Skeletal muscle cell (primary cell): ENCODE results near the gene ZCCHC10.

ENCODE experiments used
- DNase-seq: peaks from one replicate; pipeline ENCODE4 v3.0.0-alpha.2; 2010; ENCODE audit warnings: low read depth
- H3K4me3 ChIP-seq: 2 replicates; pipeline ENCODE4 v1.5.1; 2011; ENCODE audit warnings: low read depth, mild to moderate bottlenecking, control low read depth, low read length, moderate library complexity

ZCCHC10 gene

GRCh38 chr5:133025804-133026663, at the start of gene ZCCHC10:
Gene ZCCHC10, minus strand, starts transcription at chr5:133026549. Its CDS starts 12 bp downstream, at chr5:133026537.
- DNase-seq: peak; percentile 73
- H3K4me3 ChIP-seq: peak within 1 kb of the TSS; percentile 67

GRCh38 chr5:133075572-133076536, 49.5 kb upstream of the ZCCHC10 start:
- DNase-seq: no peak
- no peak overlapping the region for H3K4me3 ChIP-seq

GRCh38 chr5:133072021-133072420, 45.7 kb upstream of the ZCCHC10 start:
- DNase-seq: no peak
- H3K4me3 ChIP-seq: no peak overlapping the region

- no peak for DNase-seq
- H3K4me3 ChIP-seq: no peak overlapping the region
Measured at GRCh38 chr5:133066045-133066444, 39.7 kb upstream of the ZCCHC10 start.

GRCh38 chr5:133065471-133065870, 39.1 kb upstream of the ZCCHC10 start:
- DNase-seq: no peak
- H3K4me3 ChIP-seq: no peak overlapping the region

GRCh38 chr5:133063965-133064364, 37.6 kb upstream of the ZCCHC10 start:
- DNase-seq: no peak
- H3K4me3 ChIP-seq: no peak overlapping the region

GRCh38 chr5:133062276-133062675, 35.9 kb upstream of the ZCCHC10 start:
- no peak for DNase-seq

GRCh38 chr5:133059621-133060020, 33.3 kb upstream of the ZCCHC10 start:
- no peak for DNase-seq
- H3K4me3 ChIP-seq: no peak overlapping the region

More at GRCh38 chr5:133062276-133062675, 35.9 kb upstream of the ZCCHC10 start:
- no peak overlapping the region for H3K4me3 ChIP-seq

GRCh38 chr5:133056891-133057290, 30.5 kb upstream of the ZCCHC10 start:
- no peak overlapping the region for H3K4me3 ChIP-seq
- no peak for DNase-seq

- no peak for DNase-seq
- H3K4me3 ChIP-seq: no peak overlapping the region
Measured at GRCh38 chr5:133054697-133055471, 28.5 kb upstream of the ZCCHC10 start.

- no peak for DNase-seq
Measured at GRCh38 chr5:133053448-133053847, 27.1 kb upstream of the ZCCHC10 start.

GRCh38 chr5:133052317-133053175, 26.2 kb upstream of the ZCCHC10 start:
- no peak for DNase-seq
- peak overlapping the region; percentile 97 for H3K4me3 ChIP-seq

More at GRCh38 chr5:133053448-133053847, 27.1 kb upstream of the ZCCHC10 start:
- H3K4me3 ChIP-seq: peak overlapping the region; percentile 97

- peak within 1 kb of the TSS; percentile 97 for H3K4me3 ChIP-seq
- peak; percentile 95 for DNase-seq
Measured at GRCh38 chr5:133051542-133052316, 25.4 kb upstream of the ZCCHC10 start, which contains the start of gene HSPA4. Gene HSPA4, plus strand, starts transcription at chr5:133052013. Its CDS starts 238 bp downstream, at chr5:133052251.

- DNase-seq: no peak
- H3K4me3 ChIP-seq: peak overlapping the region; percentile 97
Measured at GRCh38 chr5:133051061-133051541, 24.8 kb upstream of the ZCCHC10 start.

- no peak for DNase-seq
- peak overlapping the region; percentile 97 for H3K4me3 ChIP-seq
Measured at GRCh38 chr5:133050521-133050920, 24.2 kb upstream of the ZCCHC10 start.

- no peak overlapping the region for H3K4me3 ChIP-seq
- no peak for DNase-seq
Measured at GRCh38 chr5:133049726-133050048, 23.3 kb upstream of the ZCCHC10 start.

GRCh38 chr5:133048993-133049725, 22.8 kb upstream of the ZCCHC10 start:
- DNase-seq: no peak
- H3K4me3 ChIP-seq: no peak overlapping the region
